ENCODE data around the gene HLCS.

HLCS gene

GRCh38 chr21:36841866-36842265 is 124.6 kb downstream of the HLCS start:
- TF ChIP-seq CTCF (IDR thresholded peaks at IDR 0.05; ENCODE audit: insufficient read depth, missing control alignments): no peak
- FAIRE-seq (no peak), DNase-seq (ENCODE audit: insufficient read length, low spot score) (no peak)

- DNase-seq (ENCODE audit: insufficient read length, low spot score): no peak
- TF ChIP-seq CTCF (IDR thresholded peaks at IDR 0.05; ENCODE audit: insufficient read depth, missing control alignments): no peak
- no peak for FAIRE-seq
Observed at GRCh38 chr21:36839735-36840134, 126.7 kb downstream of the HLCS start.

- no peak for FAIRE-seq
- no peak for TF ChIP-seq CTCF (IDR thresholded peaks at IDR 0.05; ENCODE audit: insufficient read depth, missing control alignments)
- DNase-seq (ENCODE audit: insufficient read length, low spot score): no peak
Observed at GRCh38 chr21:36839123-36839522, 127.3 kb downstream of the HLCS start.

- FAIRE-seq (no peak), DNase-seq (ENCODE audit: insufficient read length, low spot score) (no peak)
- no peak for TF ChIP-seq CTCF (IDR thresholded peaks at IDR 0.05; ENCODE audit: insufficient read depth, missing control alignments)
Observed at GRCh38 chr21:36835383-36835795, 131.1 kb downstream of the HLCS start.

GRCh38 chr21:36834192-36834591 is 132.3 kb downstream of the HLCS start:
- DNase-seq (ENCODE audit: insufficient read length, low spot score) (no peak), FAIRE-seq (no peak)
- no peak for TF ChIP-seq CTCF (IDR thresholded peaks at IDR 0.05; ENCODE audit: insufficient read depth, missing control alignments)

GRCh38 chr21:36830100-36830499 is 136.4 kb downstream of the HLCS start:
- no peak for DNase-seq (ENCODE audit: insufficient read length, low spot score)
- TF ChIP-seq CTCF (IDR thresholded peaks at IDR 0.05; ENCODE audit: insufficient read depth, missing control alignments): no peak
- no peak for FAIRE-seq

- FAIRE-seq: no peak
- TF ChIP-seq CTCF (IDR thresholded peaks at IDR 0.05; ENCODE audit: insufficient read depth, missing control alignments): no peak
- DNase-seq (ENCODE audit: insufficient read length, low spot score): no peak
Observed at GRCh38 chr21:36828891-36829515, 137.5 kb downstream of the HLCS start.
